Endothelial cell of umbilical vein (primary cell): ENCODE measurements around the gene SOCS4.

Experiments used
- CTCF ChIP-seq, 2 donors: IDR thresholded peaks; 1 replicate in 1 of 2; 2 replicates in 1 of 2; pipeline ENCODE4 v1.5.1; 2011; ENCODE audit warnings: low read length in 2 of 2, mild to moderate bottlenecking in 2 of 2, moderate library complexity in 2 of 2, control low read depth in 1 of 2, inconsistent platforms in 1 of 2, low read depth in 1 of 2; ENCODE audit not compliant: insufficient read depth in 1 of 2; ENCODE audit errors: extremely low read depth in 1 of 2
- POLR2AphosphoS5 ChIP-seq: IDR thresholded peaks from 2 replicates; pipeline ENCODE4 v1.6.1; 2012; ENCODE audit warnings: low read depth, mild to moderate bottlenecking, control low read depth, low read length, moderate library complexity; ENCODE audit not compliant: insufficient read depth

- no peak for TF ChIP-seq POLR2AphosphoS5
- TF ChIP-seq CTCF (IDR thresholded peaks at IDR 0.05; ENCODE audit: extremely low read depth in 1 of 2, insufficient read depth in 1 of 2, low read depth in 1 of 2, low read length in 2 of 2) = no peak
Measured at GRCh38 chr14:55048900-55049436, 21.9 kb downstream of the SOCS4 start.
